ENCODE data around the gene FOXO1. TPM values are rescaled to one million over a fixed set of nuclear protein-coding genes. Genes with fewer than 3 reads are reported as not detected.

Gene FOXO1
- total and polyA plus RNA-seq, 9 of the 15 experiments (the other 6 are each of a cell fraction or from before 2014, with no cell fraction given) = 0.04 to 0.73 (median 0.20) TPM

GRCh38 chr13:40626977-40627376 is 39.5 kb downstream of the FOXO1 start:
- no peak for FAIRE-seq
- no peaks in the 10 kb centered on the region for H3K9me1 ChIP-seq (ENCODE audit: control insufficient read depth, insufficient read depth, low read length)
- 0% methylated on average over 1 of the region's 1 CpG for WGBS (ENCODE audit: insufficient coverage, low coverage, missing lambda C conversion rate)
- H3K79me2 ChIP-seq (ENCODE audit: control insufficient read depth, insufficient read depth, low read length) = no peaks in the 10 kb centered on the region
- H2AFZ ChIP-seq (ENCODE audit: low read depth, low read length) = no peak overlapping the region
- no peak overlapping the region for H3K27ac ChIP-seq (ENCODE audit: extremely low read depth, low read depth, low read length)
- H3K9ac ChIP-seq (ENCODE audit: insufficient read depth in 1 of 2, low read depth in 2 of 2, low read length in 2 of 2) = no peak overlapping the region
- CTCF ChIA-PET (ENCODE audit: low intra/inter-chr PET ratio) = no interaction called here
- in situ Hi-C loops (cut with MboI) = no loop called here
- no TSS peak for BruUV-seq (replicated peaks)
- H3K4me1 ChIP-seq (replicated peaks in 1 of 2; ENCODE audit: control insufficient read depth in 2 of 2, insufficient read depth in 2 of 2, low read length in 2 of 2) = no peaks in the 10 kb centered on the region
- no peaks in the 10 kb centered on the region for H3K9me3 ChIP-seq (replicated peaks; ENCODE audit: control insufficient read depth, insufficient read depth, low read depth, low read length)
- no peak overlapping the region for H3K4me2 ChIP-seq (ENCODE audit: insufficient read depth, low read length)
- H3K27me3 ChIP-seq (ENCODE audit: control insufficient read depth in 2 of 2, insufficient read depth in 2 of 2, low read length in 2 of 2) = no peaks in the 10 kb centered on the region; a peak in 2 of 5 replicates
- H4K20me1 ChIP-seq (replicated peaks; ENCODE audit: control insufficient read depth, insufficient read depth, low read length) = 0 out of 2 replicates have a peak, but pooled peaks cover 5% of the 10 kb centered on the region
- intact Hi-C loops (cut with micrococcal nuclease) = no loop called here
- no peaks in the 10 kb centered on the region for H3K36me3 ChIP-seq (ENCODE audit: control insufficient read depth, insufficient read depth, low read length)
- POLR2A ChIA-PET = interaction anchor here (0.6 kb wide), 1 partner anchor 631 kb away, joined by 3 read pairs; no protein-coding TSS in a partner anchor
- no peak for DNase-seq (ENCODE audit: extremely low read depth in 1 of 4, low spot score in 3 of 4)
- no peak overlapping the region for H3K4me3 ChIP-seq
- ATAC-seq = no peak
- no peak for TF ChIP-seq MGA (IDR thresholded peaks at IDR 0.05)
- TF ChIP-seq RNF219 (CRISPR knock-in tag; IDR thresholded peaks at IDR 0.05) = no peak
- no peak for TF ChIP-seq TFAP4 (CRISPR knock-in tag; IDR thresholded peaks at IDR 0.05; ENCODE audit: borderline replicate concordance)
- no peak for TF ChIP-seq MXD1 (CRISPR knock-in tag; IDR thresholded peaks at IDR 0.05; ENCODE audit: borderline replicate concordance, poor library complexity, severe bottlenecking)
- no peak for TF ChIP-seq TCF3 (CRISPR knock-in tag; IDR thresholded peaks at IDR 0.05)
